ENCODE data around the gene CTAG2. TPM values are rescaled to one million over a fixed set of nuclear protein-coding genes. Genes with fewer than 3 reads are reported as not detected.

Gene CTAG2
- polyA plus RNA-seq, 1 experiment = not detected

DNA sequence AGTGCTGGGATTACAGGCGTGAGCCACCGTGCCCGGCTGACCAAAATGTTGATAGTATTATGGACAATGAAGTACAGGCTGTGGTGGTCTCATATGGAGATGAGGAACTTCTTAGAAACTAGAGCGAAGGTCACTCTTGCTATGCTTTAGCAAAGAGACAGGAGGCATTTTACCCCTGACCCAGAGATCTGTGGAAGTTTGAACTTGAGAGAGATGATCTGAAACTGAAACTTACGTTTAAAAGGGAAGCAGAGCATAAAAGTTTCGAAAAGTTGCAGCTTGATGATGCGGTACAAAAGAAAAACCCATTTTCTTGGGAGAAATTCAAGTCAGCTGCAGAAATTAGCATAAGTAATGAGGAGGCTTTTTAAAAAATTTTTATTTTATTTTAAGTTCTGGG is 8.5 kb upstream of the CTAG2 start:
- H3K27me3 ChIP-seq (ENCODE audit: control insufficient read depth, insufficient read depth, low read length) = no peaks in the 10 kb centered on the region; the same call in 1 of the 2 replicates
- TF ChIP-seq, protein P1, sequence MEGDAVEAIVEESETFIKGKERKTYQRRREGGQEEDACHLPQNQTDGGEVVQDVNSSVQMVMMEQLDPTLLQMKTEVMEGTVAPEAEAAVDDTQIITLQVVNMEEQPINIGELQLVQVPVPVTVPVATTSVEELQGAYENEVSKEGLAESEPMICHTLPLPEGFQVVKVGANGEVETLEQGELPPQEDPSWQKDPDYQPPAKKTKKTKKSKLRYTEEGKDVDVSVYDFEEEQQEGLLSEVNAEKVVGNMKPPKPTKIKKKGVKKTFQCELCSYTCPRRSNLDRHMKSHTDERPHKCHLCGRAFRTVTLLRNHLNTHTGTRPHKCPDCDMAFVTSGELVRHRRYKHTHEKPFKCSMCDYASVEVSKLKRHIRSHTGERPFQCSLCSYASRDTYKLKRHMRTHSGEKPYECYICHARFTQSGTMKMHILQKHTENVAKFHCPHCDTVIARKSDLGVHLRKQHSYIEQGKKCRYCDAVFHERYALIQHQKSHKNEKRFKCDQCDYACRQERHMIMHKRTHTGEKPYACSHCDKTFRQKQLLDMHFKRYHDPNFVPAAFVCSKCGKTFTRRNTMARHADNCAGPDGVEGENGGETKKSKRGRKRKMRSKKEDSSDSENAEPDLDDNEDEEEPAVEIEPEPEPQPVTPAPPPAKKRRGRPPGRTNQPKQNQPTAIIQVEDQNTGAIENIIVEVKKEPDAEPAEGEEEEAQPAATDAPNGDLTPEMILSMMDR (IDR thresholded peaks at IDR 0.05; ENCODE audit: insufficient read depth, low read depth, low read length) = no peak
- no peak for DNase-seq (ENCODE audit: low read depth)
- no peak overlapping the region for H3K4me3 ChIP-seq (ENCODE audit: low read depth, low read length)
- ChIA-PET CTCF (no interaction called here), POLR2A (no interaction called here)
- H3K36me3 ChIP-seq (ENCODE audit: control insufficient read depth, insufficient read depth, low read length) = no peaks in the 10 kb centered on the region

DNA sequence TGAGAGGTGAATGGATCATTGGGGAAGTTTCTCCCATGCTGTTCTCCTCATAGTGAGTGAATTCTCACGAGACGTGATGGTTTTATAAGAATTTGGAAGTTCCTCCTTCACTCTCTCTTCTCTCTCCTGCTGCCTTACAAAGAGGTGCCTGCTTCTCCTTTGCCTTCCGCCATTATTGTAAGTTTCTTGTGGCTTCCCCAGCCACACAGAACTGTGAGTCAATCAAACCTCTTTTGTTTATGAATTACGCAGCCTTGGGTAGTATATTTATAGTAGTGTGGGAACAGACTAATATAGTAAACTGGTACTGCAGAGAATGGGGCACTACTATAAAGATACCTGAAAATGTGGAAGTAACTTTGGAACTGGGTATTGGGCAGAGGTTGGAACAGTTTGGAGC is 7.8 kb upstream of the CTAG2 start:
- Histone ChIP-seq H3K36me3 (ENCODE audit: control insufficient read depth, insufficient read depth, low read length) (no peaks in the 10 kb centered on the region), H3K4me3 (ENCODE audit: low read depth, low read length) (no peak overlapping the region), H3K27me3 (ENCODE audit: control insufficient read depth, insufficient read depth, low read length) (no peaks in the 10 kb centered on the region; the same call in 1 of the 2 replicates)
- ChIA-PET CTCF (no interaction called here), POLR2A (no interaction called here)
- TF ChIP-seq, protein P1 (IDR thresholded peaks at IDR 0.05; ENCODE audit: insufficient read depth, low read depth, low read length) = no peak
- no peak for DNase-seq (ENCODE audit: low read depth)

DNA sequence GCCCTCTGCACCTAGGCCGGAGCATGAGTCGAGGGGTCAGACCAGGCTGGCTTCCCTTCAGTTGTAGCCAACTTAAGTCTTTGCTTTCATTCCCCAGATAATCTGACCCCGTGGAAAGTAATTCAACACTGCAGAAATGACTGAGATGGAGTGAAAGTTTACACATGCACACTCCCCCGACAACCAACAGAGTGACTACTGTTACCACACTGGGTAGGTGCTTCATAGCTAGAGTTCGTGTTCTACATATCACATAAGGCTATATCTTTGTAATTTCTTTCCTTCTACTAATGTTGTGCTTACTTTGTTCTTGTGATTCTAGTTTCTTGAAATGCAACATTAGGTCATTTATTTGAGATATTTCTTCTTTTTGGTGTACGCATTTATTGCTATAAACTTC is 7.2 kb upstream of the CTAG2 start:
- H3K36me3 ChIP-seq (ENCODE audit: control insufficient read depth, insufficient read depth, low read length) = no peaks in the 10 kb centered on the region
- TF ChIP-seq, protein P1 (IDR thresholded peaks at IDR 0.05; ENCODE audit: insufficient read depth, low read depth, low read length) = no peak
- ChIA-PET CTCF (no interaction called here), POLR2A (no interaction called here)
- H3K27me3 ChIP-seq (ENCODE audit: control insufficient read depth, insufficient read depth, low read length) = no peaks in the 10 kb centered on the region; the same call in 1 of the 2 replicates
- no peak overlapping the region for H3K4me3 ChIP-seq (ENCODE audit: low read depth, low read length)
- DNase-seq (ENCODE audit: low read depth) = no peak

DNA sequence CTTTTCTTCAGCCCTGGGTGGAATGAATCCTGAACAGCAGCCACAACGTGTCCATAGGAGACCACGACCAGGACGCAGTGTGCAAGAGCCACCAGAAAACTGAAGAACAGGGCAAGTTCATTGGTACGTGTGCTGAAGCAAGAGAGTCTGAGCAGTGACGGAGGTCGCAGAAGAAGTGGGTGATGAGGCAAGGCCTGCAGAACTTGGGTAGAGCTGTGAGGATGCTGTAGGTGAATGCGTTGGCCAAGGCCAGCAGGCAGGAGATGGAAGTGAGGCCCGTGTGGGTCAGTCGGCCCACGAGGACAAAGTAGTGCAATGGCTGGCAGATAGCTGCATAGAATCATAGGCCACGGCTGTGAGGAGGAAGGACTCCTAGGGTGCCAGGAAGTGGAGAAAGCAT is 5.6 kb upstream of the CTAG2 start:
- Histone ChIP-seq H3K27me3 (ENCODE audit: control insufficient read depth, insufficient read depth, low read length) (no peaks in the 10 kb centered on the region; the same call in 1 of the 2 replicates), H3K4me3 (ENCODE audit: low read depth, low read length) (no peak overlapping the region), H3K36me3 (ENCODE audit: control insufficient read depth, insufficient read depth, low read length) (no peaks in the 10 kb centered on the region)
- ChIA-PET POLR2A (no interaction called here), CTCF (no interaction called here)
- TF ChIP-seq, protein P1 (IDR thresholded peaks at IDR 0.05; ENCODE audit: insufficient read depth, low read depth, low read length) = no peak
- no peak for DNase-seq (ENCODE audit: low read depth)

DNA sequence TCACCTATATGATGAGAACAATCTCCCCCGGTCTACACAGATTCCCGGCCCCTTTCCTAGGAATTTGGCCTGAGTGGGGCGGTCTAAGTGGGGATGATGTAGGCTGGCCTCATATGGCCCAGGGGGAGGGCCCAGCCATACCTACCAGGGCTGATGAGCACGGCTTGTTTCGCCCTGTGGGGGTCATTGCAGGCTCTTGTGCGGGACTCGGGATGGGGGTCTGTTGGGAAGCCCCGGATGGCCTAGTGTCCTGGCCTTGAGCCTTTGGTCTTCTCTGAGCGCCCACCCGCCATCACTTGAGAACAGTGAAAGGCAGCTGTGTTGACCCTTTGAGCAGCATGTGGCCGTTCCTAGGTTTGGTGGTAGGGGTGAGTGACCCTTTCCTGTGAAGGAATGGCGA is 4.8 kb upstream of the CTAG2 start:
- ChIA-PET POLR2A (no interaction called here), CTCF (no interaction called here)
- Histone ChIP-seq H3K27me3 (ENCODE audit: control insufficient read depth, insufficient read depth, low read length) (no peaks in the 10 kb centered on the region; the same call in 1 of the 2 replicates), H3K36me3 (ENCODE audit: control insufficient read depth, insufficient read depth, low read length) (no peaks in the 10 kb centered on the region), H3K4me3 (ENCODE audit: low read depth, low read length) (no peak overlapping the region)
- TF ChIP-seq, protein P1 (IDR thresholded peaks at IDR 0.05; ENCODE audit: insufficient read depth, low read depth, low read length) = no peak
- no peak for DNase-seq (ENCODE audit: low read depth)

Measured in BJ (cell line).